NCI-H524 treated with DMSO at 0.1 percent for 48 hours (cell line): ENCODE results near the gene LRP5.
"Not testable (repeated sequence)": the region's sequence is repeated elsewhere in the genome, so short reads cannot be mapped to it uniquely, and the experiment has no call there.

Experiments
- DNase-seq: peaks from one replicate; lab custom pipeline; 2025; lab: John Stamatoyannopoulos, UW

The LRP5 gene

DNA sequence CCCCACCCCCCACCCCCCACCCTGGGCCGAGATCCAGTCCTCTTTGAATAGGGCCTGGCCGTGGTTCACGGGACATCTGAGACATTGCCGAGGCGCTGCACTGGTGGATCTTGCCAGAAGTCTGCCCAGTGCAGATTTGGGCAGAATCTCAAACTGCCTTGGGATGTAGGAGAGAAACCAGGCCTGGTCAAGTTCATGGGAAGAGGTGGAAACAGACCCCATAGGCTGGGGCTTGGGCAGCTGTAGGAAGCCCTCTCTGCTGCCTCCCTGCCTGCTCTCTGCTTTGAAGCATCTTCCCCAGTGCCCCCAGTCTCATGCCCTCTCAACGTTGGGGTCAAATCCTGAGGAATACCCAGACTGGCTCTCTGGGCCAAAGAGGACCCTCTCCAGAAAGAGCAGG, 132.2 kb downstream of the LRP5 start:
- DNase-seq, result no peak

DNA sequence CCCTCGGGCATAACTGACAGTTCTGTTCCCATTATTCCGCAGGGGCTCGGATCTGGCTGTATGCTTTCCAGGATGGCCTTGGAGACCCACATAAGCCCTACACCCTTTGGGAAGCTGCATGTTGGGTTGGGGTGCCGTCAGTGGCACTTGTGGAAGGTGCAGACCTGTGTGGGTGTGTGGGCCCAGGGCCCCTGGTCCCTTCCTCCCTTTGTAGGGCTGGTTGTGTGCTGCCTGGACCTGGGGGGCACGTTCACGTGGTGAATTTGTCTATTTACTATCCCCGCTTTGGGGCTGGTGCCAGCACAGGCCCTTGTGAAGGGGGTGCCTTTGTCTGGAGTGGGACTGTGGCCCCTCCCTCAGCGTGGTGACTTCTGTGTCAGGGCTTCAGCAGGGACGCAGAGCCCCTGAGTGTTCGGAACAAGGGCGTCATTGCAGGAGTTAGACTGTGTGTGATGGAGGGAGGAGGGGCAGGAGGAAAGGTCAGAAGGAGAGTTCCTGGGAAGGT, 133.2 kb downstream of the LRP5 start:
- no peak for DNase-seq

DNA sequence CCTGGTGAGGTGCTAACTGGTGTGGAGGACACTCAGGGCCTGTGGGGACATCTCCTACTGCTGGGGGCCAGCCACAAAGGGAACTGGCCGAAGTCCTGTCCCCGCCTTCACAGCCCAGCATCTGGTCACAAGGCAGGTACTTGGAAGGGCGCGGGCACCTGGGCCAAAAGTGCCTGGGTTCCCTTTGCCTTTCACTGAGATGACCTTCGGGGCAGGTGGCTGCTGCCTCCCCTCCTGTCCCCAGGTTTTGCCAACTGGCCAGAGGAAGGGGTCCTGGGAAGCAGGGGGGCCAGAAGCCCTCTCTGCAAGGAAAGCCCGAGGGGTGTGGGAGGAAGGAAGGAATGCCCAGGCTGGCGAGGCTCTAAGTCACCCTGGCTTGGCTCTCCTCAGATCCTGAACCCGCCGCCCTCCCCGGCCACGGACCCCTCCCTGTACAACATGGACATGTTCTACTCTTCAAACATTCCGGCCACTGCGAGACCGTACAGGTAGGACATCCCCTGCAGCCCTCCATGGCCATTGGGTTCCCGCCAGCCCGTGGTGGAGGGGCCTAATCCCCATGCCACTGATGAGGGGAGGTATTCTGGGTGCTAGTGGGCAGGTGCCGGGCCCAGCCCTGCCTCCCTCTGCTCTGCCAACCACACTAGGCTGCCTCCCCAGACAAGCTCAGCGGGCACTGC, 133.8 kb downstream of the LRP5 start:
- no peak for DNase-seq

DNA sequence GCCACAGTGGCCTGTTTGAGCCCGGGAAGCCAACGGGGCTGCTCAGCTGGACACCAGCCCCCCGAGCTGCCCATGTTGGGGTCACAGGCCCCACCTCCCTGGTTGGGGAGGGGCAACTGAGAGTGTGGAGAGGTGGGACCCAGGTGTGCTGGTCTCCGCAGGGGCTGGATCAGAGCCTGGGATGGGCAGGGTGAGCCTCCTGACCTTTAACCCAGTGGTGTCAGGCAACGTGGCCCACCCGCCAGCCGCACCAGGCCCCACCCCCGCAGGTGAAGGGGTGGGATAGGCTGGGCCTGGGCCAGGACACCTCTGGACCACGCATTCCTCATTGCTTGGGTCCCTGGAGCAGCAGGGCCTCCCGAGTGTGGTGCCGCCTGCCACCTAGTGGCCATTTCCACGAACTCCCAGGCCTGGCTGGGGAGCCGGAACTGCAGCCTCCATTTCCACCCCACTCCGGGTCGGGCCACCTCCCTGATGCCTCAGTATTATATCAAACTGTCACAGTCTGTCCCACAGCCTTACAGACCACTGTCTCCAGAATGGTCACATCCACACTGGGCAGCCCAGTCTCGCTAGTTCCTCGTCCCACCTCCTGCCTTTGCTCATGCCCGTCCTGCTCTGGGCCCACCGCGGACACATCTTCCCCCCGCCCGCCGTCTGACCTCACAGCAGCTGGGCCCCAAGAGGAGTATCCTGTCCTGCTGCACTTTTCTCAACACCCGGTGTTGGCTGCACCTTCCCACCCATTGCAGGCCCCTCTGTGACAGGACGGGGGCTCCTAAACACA, 134.8 kb downstream of the LRP5 start:
- no peak for DNase-seq

- DNase-seq, result not testable (repeated sequence)
Measured at GRCh38 chr11:68447914-68448313, 135.5 kb downstream of the LRP5 start.

GRCh38 chr11:68448604-68449011, 136.2 kb downstream of the LRP5 start:
- no peak for DNase-seq

DNA sequence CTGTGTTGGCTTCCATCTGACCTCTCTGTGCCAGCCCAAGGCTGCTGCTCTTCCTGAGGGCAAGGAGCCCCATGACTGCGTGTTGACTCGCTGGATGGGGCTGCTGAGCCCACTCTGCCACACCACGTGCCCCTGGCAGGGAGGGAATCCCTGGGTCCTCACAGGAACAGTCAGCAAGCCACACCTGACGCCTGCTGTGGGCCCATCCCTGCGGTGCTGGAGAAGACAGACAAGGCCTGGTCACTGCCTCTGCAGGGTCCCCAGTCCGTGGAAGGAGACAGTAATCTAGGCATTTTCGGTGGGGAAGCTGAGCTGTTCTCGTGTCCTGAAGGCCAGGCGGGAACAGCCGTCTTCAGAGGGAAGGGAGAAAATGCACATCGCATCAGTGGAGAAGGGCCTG, 137.6 kb downstream of the LRP5 start:
- DNase-seq, result no peak

GRCh38 chr11:68450711-68451110, 138.3 kb downstream of the LRP5 start:
- DNase-seq, result no peak

- DNase-seq, result peak; percentile 80
Measured at GRCh38 chr11:68454767-68455166, 142.4 kb downstream of the LRP5 start.

GRCh38 chr11:68455485-68455884, 143.1 kb downstream of the LRP5 start:
- DNase-seq, result no peak

GRCh38 chr11:68457216-68457897, 145.0 kb downstream of the LRP5 start:
- no peak for DNase-seq

DNA sequence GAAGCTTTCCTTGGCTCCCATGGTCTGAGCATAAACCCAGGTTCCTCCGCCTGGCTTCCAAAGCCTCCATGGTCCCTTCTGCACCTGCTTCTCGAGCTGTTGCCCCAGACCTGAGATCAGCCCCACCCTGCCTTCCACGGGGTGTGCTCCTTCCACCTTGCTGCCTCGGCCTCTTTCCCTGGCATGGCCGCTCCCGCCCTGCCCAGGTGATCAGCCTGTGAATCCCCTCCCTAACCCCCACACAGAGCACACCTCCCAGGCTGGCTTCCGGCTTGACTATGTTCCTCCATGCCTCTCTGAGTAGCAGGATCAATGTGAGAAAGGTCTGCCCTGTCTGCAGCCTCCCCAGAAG, 145.5 kb downstream of the LRP5 start:
- DNase-seq, result no peak

DNA sequence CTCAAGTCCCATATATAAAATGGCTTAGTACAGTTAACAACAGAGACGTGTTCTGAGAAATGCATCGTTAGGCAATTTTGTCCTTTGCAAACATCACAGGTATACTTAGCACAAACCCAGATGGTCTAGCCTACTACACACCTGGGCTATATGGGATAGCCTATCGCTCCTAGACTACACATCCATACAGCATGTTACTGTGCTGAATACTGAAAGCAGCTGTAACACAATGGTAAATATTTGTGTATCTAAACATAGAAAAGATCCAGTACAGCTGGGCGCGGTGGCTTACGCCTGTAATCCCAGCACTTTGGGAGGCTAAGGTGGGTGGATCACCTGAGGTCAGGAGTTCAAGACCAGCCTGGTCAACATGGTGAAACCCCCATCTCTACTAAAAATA, 145.9 kb downstream of the LRP5 start:
- DNase-seq, result not testable (repeated sequence)

DNA sequence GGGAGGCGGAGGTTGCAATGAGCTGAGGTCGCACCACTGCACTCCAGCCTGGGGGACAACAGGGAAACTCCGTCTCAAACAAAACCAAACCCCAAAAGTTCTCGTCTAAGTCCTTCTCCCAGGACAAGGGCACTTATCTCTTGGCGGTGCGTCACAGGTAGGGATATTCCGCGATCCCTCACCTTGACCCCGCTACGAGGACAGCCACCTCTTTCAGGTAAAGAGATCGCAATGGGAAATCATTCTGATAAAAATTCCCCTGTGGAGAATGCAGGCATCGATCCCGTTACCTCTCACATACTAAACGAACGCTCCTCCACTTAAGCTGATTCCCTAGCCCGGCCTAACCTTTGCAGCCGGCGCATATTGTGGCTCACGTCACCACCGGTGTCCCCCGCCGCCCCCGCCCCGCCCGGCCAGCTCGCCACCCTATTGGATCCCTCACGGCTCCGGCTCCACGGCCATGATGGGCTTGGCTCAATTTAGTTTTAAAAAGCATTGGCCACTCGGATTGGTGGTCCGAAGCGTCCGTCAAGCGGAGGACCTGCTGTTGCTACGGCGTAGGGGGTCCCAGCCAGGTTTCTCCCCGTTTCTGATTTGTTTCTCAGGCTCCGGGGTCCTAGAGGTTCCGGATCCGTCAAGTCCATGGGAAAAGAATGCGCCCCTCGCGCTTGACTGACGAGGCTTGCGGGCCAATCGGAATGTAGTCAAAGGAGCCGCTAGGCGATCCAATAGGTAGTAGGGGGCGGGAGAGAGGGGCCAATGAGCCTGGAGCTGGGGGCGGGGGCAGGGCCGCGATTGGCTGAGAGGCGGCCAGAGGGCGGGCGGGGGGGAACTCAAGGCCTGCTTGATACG, 147.7 kb downstream of the LRP5 start:
- peak; percentile 91 for DNase-seq

DNA sequence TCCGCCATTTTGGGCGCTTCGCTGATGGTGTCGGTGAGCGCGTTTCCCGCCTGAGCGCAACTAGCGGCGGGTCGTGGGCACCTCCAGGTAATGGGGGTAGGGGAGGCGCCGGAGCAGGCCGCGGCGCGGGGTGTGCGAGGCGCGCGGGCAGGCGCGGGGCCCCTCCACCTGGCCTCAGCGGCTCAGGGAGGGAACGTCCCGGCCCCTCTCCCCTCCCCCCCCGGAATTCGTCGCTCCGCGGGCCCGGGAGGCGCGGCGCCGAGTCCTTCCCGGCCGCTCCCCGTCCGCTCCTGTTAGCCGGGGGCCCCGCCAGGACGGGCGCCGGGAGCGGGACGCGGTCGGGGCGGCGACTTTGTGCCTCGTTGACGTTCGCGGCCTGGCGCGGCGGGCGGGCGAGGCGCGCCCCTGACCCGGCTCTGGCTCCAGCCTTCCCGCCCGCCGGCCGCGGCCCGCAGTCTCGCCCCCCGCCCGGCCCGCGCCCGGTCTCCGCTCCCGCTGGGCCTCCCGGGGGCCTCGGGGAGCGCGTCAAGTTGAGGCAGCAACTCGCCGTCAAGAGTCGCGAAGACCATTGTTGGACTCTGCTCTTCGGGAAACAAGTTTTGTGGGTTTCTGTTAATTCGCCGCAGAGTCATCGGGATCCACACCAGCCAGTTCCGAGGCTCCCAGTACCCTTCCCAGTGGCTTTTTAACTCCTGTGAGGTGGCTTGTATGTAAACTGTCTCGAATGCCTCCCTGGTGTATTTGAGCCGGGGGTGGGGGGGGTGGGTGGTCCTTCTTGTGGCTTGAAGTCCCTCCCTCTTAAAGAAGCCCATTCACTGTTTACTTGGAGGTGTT, 148.6 kb downstream of the LRP5 start, which contains the start of gene PPP6R3:
Gene PPP6R3, plus strand, starts transcription at position 12 of the 834 bp plus-strand sequence. CDS start 76,913 bp downstream, outside the sequence.
- DNase-seq, result no peak

DNA sequence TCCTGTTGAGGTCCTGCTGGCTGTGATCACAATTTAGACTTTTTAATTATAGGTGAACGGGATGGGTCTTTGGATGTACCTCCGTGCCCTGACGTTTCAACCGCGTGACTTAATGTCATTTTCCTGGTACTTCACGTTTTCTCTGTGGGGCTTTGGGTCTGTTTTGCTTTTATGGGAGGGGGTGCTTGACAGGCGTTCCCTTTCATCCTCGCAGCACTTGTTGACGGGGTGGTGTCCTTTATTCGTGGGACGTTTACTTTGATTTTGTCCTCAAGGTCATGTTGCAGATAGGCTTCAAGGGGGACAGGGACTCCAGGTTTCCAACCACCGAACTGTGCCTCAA, 149.2 kb downstream of the LRP5 start:
- no peak for DNase-seq

GRCh38 chr11:68463714-68464113, 151.3 kb downstream of the LRP5 start:
- DNase-seq, result no peak

DNA sequence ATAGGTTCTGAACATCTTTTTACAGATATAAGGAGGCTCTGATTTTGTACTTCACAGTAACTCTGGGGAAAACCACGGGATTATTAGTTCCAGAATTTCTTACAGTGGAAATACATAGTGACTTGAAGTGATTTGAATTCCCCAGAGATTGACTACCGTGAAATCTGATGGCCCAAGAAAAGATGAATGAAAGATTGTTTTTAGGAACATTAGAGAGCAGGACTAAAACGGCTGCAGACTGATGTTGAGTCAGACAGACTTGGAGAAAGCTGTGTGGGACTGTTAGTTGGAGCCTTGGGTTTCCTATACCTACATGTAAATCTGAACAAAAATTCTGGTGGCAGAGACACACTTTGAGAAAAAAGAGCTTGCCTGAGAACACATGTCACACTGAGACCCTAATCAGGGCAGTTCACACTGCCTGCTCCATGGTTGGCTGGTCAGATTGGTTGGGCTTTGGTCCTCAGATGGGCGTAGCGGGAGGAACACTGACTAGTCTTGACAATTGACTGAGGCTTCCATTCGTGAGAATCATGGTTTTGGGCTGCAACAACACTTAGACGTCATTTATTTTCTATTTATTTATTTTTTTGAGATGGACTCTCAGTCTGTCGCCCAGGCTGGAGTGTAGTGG, 154.9 kb downstream of the LRP5 start:
- no peak for DNase-seq

DNA sequence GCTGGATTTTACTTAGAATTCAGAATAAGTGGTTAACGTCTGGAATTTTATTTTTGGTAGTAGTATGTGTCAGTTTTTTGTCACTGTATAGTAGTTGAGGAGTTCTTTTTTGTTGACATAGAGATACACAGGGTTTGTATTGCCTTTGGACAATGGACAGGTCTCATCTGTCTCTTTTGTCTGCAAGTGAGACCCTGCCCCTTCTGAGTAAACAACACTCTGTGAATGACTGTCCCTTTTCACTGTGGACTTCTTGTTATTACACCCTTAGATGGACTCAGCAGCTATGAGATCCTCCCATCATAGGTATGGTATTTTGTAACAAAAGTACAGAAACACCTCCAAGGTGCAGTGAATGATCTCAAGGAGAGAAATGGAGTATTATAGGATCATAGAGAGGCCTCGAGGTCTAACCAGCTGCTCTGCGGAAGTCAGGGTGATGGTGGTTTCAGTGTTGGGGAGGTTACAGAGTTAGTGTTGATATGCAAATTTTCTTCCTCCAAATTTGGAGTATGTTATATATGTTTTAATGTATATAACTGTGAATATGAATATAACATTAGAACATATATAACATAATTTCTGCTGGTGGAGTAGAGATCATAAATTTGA, 155.9 kb downstream of the LRP5 start:
- no peak for DNase-seq

- no peak for DNase-seq
Measured at GRCh38 chr11:68469122-68469521, 156.7 kb downstream of the LRP5 start.
